ENCODE results near the gene GALNT2. TPM values are rescaled to one million over a fixed set of nuclear protein-coding genes. Genes with fewer than 3 reads are reported as not detected.

GALNT2 gene
- total and polyA plus RNA-seq, 2 experiments from 2014 or later = 17.8 to 48.3 TPM

GRCh38 chr1:230211436-230212145 is 144.6 kb downstream of the GALNT2 start (continued):
- TF ChIP-seq REST (IDR thresholded peaks at IDR 0.05; ENCODE audit: unreplicated experiment) (no peak), EZH2 (IDR thresholded peaks at IDR 0.05; ENCODE audit: low read depth, unreplicated experiment) (no peak), NANOG (IDR thresholded peaks at IDR 0.05; ENCODE audit: borderline replicate concordance) (no peak), ZNF331 (CRISPR knock-in tag; IDR thresholded peaks at IDR 0.05; ENCODE audit: low read depth) (no peak), ETS1 (IDR thresholded peaks at IDR 0.05) (no peak), CTCF (conservative IDR thresholded peaks at IDR 0.05; ENCODE audit: low read depth in 2 of 2) (no peak), CREB1 (CRISPR knock-in tag; IDR thresholded peaks at IDR 0.05; ENCODE audit: low read depth) (no peak), EZH2phosphoT487 (IDR thresholded peaks at IDR 0.05; ENCODE audit: unreplicated experiment) (no peak), ZNF114 (CRISPR knock-in tag; IDR thresholded peaks at IDR 0.05) (no peak)

GRCh38 chr1:230212405-230212936 is 145.4 kb downstream of the GALNT2 start:
- Mint-ChIP-seq H3K9me3 (no peaks in the 10 kb centered on the region), H3K27me3 (ENCODE audit: insufficient read depth, low read depth, poor library complexity) (peaks cover 5% of the 10 kb centered on the region), H3K4me1 (peaks cover 22% of the 10 kb centered on the region), H3K4me3 (no peak overlapping the region), H3K36me3 (ENCODE audit: low read depth) (no peaks in the 10 kb centered on the region; the same call in 2 of the 3 replicates), H3K27ac (no peak overlapping the region)
- no peaks in the 10 kb centered on the region for H3K9me2 ChIP-seq (ENCODE audit: insufficient read depth)
- no peaks in the 10 kb centered on the region; the same call in 1 of the 2 replicates for H3K36me3 ChIP-seq (ENCODE audit: insufficient read depth)
- no peak overlapping the region for H3K27ac ChIP-seq (ENCODE audit: low read depth)
- H3K4me3 ChIP-seq = no peak overlapping the region
- no peak overlapping the region for H3K4me2 ChIP-seq
- ATAC-seq (no peak), DNase-seq (ENCODE audit: low spot score) (no peak)
- peaks cover 5% of the 10 kb centered on the region for H3K79me2 ChIP-seq (replicated peaks; ENCODE audit: insufficient read depth)
- H3K27me3 ChIP-seq (ENCODE audit: insufficient read depth) = no peaks in the 10 kb centered on the region
- H3F3A ChIP-seq (replicated peaks; ENCODE audit: low read depth) = no peaks in the 10 kb centered on the region
- H3K4me1 ChIP-seq (ENCODE audit: insufficient read depth) = no peaks in the 10 kb centered on the region; the same call in 1 of the 2 replicates
- no peaks in the 10 kb centered on the region; the same call in none of the 2 replicates for H4K20me1 ChIP-seq (replicated peaks; ENCODE audit: insufficient read depth)
- no peak overlapping the region for H2AFZ ChIP-seq
- TF ChIP-seq ETS1 (IDR thresholded peaks at IDR 0.05) (no peak), ZNF114 (CRISPR knock-in tag; IDR thresholded peaks at IDR 0.05) (no peak)

Data from GM23338 (cell line).